Smooth muscle cell (in vitro differentiated cells): Measurements from ENCODE around the gene FAM174B. TPM values are rescaled to one million over a fixed set of nuclear protein-coding genes. Genes with fewer than 3 reads are reported as not detected.
A peak's percentile ranks its signal among the peaks of the same experiment; 100 is the strongest.

Source experiments
- DNase-seq: peaks from one replicate; lab custom pipeline; 2025; ENCODE audit not compliant: unreplicated experiment; lab: John Stamatoyannopoulos, UW
- H2AFZ ChIP-seq: fragments of 200-600 bp; sonication (generic); 2 replicates; pipeline ENCODE4 v1.6.0; 2016; ENCODE audit warnings: antibody characterized with exemption, low read depth, mild to moderate bottlenecking
- H3F3A ChIP-seq: fragments of 200-600 bp; sonication (generic); 2 replicates; pipeline ENCODE4 v1.6.0; 2017; ENCODE audit warnings: antibody characterized with exemption, low read depth
- H3K27ac ChIP-seq: fragments of 200-600 bp; sonication (generic); 2 replicates; pipeline ENCODE4 v1.5.1; 2016; ENCODE audit warnings: low read depth, mild to moderate bottlenecking
- H3K27me3 ChIP-seq: fragments of 200-600 bp; sonication (generic); 2 replicates; pipeline ENCODE4 v1.6.1; 2016; ENCODE audit warnings: low read depth, mild to moderate bottlenecking
- H3K36me3 ChIP-seq: fragments of 200-600 bp; sonication (generic); 2 replicates; pipeline ENCODE4 v1.5.1; 2016; ENCODE audit warnings: low read depth
- H3K4me1 ChIP-seq: fragments of 200-600 bp; sonication (generic); 2 replicates; pipeline ENCODE4 v1.5.1; 2016; ENCODE audit warnings: low read depth
- H3K4me2 ChIP-seq: fragments of 200-600 bp; sonication (generic); 2 replicates; pipeline ENCODE4 v1.6.0; 2016; ENCODE audit warnings: mild to moderate bottlenecking
- H3K4me3 ChIP-seq: fragments of 200-600 bp; sonication (generic); 2 replicates; pipeline ENCODE4 v1.5.1; 2016; ENCODE audit warnings: mild to moderate bottlenecking
- H3K79me2 ChIP-seq: fragments of 200-600 bp; sonication (generic); 2 replicates; pipeline ENCODE4 v1.6.0; 2016; ENCODE audit warnings: low read depth, mild to moderate bottlenecking
- H3K9ac ChIP-seq: fragments of 200-600 bp; sonication (generic); 2 replicates; pipeline ENCODE4 v1.6.0; 2016; ENCODE audit warnings: low read depth
- H3K9me3 ChIP-seq: fragments of 200-600 bp; sonication (generic); replicated peaks from 2 replicates; pipeline ENCODE4 v1.5.1; 2016; ENCODE audit warnings: low read depth
- H4K20me1 ChIP-seq: fragments of 200-600 bp; sonication (generic); 2 replicates; pipeline ENCODE4 v1.6.0; 2016; ENCODE audit warnings: low read depth
- CTCF ChIP-seq: fragments of 200-600 bp; sonication (generic); IDR thresholded peaks from 2 replicates; pipeline ENCODE4 v1.5.1; 2017; ENCODE audit warnings: borderline replicate concordance, mild to moderate bottlenecking, antibody characterized with exemption; ENCODE audit not compliant: insufficient read depth, poor library complexity, severe bottlenecking
- WGBS: methylation state at CpG from one replicate; pipeline ENCODE4 v1.1.7; 2016; ENCODE audit warnings: low lambda C conversion rate; 5-methylcytosine and 5-hydroxymethylcytosine counted together
- polyA plus RNA-seq: library from polyadenylated mRNA; unstranded; fragments of >200 nt; fragmentation: Nextera tagmentation; extraction: Ambion mirVana; gene quantifications from 2 replicates; pipeline ENCODE4 v1.2.1, GENCODE V29; 2016
- total RNA-seq: library from RNA; depleted of rRNA; stranded (reverse); fragments of >200 nt; gene quantifications from 2 replicates; pipeline ENCODE4 v1.2.3, GENCODE V29; 2014

The FAM174B gene
- total and polyA plus RNA-seq, 2 experiments from 2014 or later, result 2.0 to 2.1 TPM

GRCh38 chr15:92617549-92618520 lies 37.7 kb downstream of the FAM174B start:
- no peak for TF ChIP-seq CTCF
- H4K20me1 ChIP-seq, result no peaks in the 10 kb centered on the region
- 47% methylated on average over 22 of the region's 22 CpGs for WGBS
- no peaks in the 10 kb centered on the region for H3F3A ChIP-seq
- DNase-seq, result no peak
- H3K4me1 ChIP-seq, result peaks cover 9% of the 10 kb centered on the region
- no peaks in the 10 kb centered on the region for H3K9me3 ChIP-seq
- peak overlapping the region; percentile 38 for H3K4me2 ChIP-seq
- no peaks in the 10 kb centered on the region for H3K27me3 ChIP-seq
- no peaks in the 10 kb centered on the region for H3K79me2 ChIP-seq
- no peaks in the 10 kb centered on the region for H3K36me3 ChIP-seq
- peak overlapping the region; percentile 13 for H3K27ac ChIP-seq
- no peak overlapping the region for H2AFZ ChIP-seq
- H3K9ac ChIP-seq, result no peak overlapping the region
- H3K4me3 ChIP-seq, result no peak overlapping the region

- H4K20me1 ChIP-seq, result no peaks in the 10 kb centered on the region
- H3K27ac ChIP-seq, result no peak overlapping the region
- no peaks in the 10 kb centered on the region for H3K9me3 ChIP-seq
- H3K79me2 ChIP-seq, result no peaks in the 10 kb centered on the region
- H3K4me1 ChIP-seq, result peaks cover 9% of the 10 kb centered on the region
- no peaks in the 10 kb centered on the region for H3K36me3 ChIP-seq
- TF ChIP-seq CTCF, result no peak
- H3F3A ChIP-seq, result no peaks in the 10 kb centered on the region
- peak overlapping the region; percentile 38 for H3K4me2 ChIP-seq
- 87% methylated on average over 25 of the region's 25 CpGs for WGBS
- no peak overlapping the region for H3K9ac ChIP-seq
- no peak overlapping the region for H2AFZ ChIP-seq
- H3K27me3 ChIP-seq, result no peaks in the 10 kb centered on the region
- no peak overlapping the region for H3K4me3 ChIP-seq
- DNase-seq, result no peak
Observed at GRCh38 chr15:92616621-92617548, 38.7 kb downstream of the FAM174B start.

- Histone ChIP-seq H3K36me3 (no peaks in the 10 kb centered on the region), H2AFZ (no peak overlapping the region), H3K4me2 (no peak overlapping the region), H3K27ac (no peak overlapping the region), H3K4me3 (no peak overlapping the region), H4K20me1 (no peaks in the 10 kb centered on the region), H3K9ac (no peak overlapping the region), H3K4me1 (peaks cover 14% of the 10 kb centered on the region), H3K27me3 (no peaks in the 10 kb centered on the region), H3F3A (no peaks in the 10 kb centered on the region), H3K9me3 (no peaks in the 10 kb centered on the region), H3K79me2 (no peaks in the 10 kb centered on the region)
- 96% methylated on average over 18 of the region's 18 CpGs for WGBS
- DNase-seq, result no peak
- no peak for TF ChIP-seq CTCF
Observed at GRCh38 chr15:92614791-92615785, 40.5 kb downstream of the FAM174B start.
